Measurements from ENCODE around the gene PCDHGA3. TPM values are rescaled to one million over a fixed set of nuclear protein-coding genes. Genes with fewer than 3 reads are reported as not detected.

Gene PCDHGA3
- total and polyA plus RNA-seq, 12 donors, result 0.27 to 6.2 (median 2.2) TPM

DNA sequence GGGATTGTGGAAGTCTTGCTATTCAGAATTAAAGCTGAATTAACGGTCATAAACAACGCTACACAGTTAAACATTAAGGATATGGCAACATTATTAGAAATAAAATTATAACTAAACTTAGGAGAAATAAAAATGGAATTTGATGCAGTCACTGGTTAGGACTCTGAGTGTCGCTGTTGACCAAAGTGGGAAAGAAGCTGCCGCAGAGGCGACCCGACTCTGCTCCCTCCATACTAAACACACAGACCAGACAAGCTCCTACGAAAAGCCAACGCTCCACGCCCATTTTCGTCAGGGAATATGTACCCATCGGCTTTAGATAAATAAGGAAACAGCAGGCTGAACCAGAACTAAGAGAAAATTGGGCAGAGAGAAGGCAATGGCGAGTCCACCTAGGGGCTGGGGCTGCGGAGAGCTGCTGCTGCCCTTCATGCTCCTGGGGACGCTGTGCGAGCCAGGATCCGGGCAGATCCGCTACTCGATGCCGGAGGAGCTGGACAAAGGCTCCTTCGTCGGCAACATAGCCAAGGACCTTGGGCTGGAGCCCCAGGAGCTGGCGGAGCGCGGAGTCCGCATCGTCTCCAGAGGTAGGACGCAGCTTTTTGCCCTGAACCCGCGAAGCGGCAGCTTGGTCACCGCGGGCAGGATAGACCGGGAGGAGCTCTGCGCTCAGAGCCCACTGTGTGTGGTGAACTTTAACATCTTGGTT is 20.5 kb downstream of the PCDHGA3 start, which contains the start of gene PCDHGA5:
Gene PCDHGA5, plus strand, starts transcription at position 211 of the 709 bp plus-strand sequence. Its CDS starts 169 bp downstream, at position 380.
- peaks cover 3 to 52% (median 15%) of the 10 kb centered on the region in 3 donors for H3K9me3 ChIP-seq (replicated peaks in 1 of 3)
- no peak for DNase-seq
- H3K27me3 ChIP-seq, result no peaks in the 10 kb centered on the region
- WGBS, 4 donors, result 11 to 24% (median 18%) methylated on average over 29 to 34 of the region's 34 CpGs
- H3K4me3 ChIP-seq, result peak within 1 kb of the TSS in 1 of 4 donors; percentile 15
- TF ChIP-seq POLR2A (IDR thresholded peaks at IDR 0.05), result no peak
- peak in 1 of 6 experiments; percentile 11 for TF ChIP-seq CTCF (IDR thresholded peaks at IDR 0.05)
- H3K4me1 ChIP-seq (replicated peaks in 1 of 2), result no peaks in the 10 kb centered on the region
- no peak within 1 kb of the TSS for H3K27ac ChIP-seq
- H3K36me3 ChIP-seq (replicated peaks in 1 of 2), result no peaks in the 10 kb centered on the region
- intact Hi-C loops (cut with DNase I), result no loop called here

DNA sequence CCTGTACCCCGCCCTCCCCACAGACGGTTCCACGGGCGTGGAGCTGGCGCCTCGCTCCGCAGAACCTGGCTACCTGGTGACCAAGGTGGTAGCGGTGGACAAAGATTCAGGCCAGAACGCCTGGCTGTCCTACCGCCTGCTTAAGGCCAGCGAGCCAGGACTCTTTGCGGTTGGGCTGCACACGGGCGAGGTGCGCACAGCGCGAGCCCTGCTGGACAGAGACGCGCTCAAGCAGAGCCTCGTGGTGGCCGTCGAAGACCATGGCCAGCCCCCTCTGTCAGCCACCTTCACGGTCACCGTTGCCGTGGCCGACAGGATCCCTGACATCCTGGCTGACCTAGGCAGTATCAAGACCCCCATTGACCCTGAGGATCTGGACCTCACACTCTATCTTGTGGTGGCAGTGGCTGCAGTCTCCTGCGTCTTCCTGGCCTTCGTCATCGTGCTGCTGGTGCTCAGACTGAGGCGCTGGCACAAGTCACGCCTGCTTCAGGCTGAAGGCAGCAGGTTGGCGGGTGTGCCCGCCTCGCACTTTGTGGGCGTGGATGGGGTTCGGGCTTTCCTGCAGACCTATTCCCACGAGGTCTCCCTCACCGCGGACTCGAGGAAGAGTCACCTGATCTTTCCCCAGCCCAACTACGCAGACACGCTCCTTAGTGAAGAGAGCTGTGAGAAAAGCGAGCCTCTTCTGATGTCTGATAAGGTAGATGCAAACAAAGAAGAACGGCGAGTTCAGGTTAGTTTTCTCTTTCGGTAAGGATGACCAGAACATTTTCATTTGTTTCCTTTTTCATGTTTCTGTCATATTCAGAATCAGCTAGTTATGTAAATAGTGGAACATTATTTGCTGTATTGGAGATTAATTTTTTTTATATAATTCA is 22.6 kb downstream of the PCDHGA3 start:
- TF ChIP-seq POLR2A (IDR thresholded peaks at IDR 0.05) (no peak), CTCF (IDR thresholded peaks at IDR 0.05) (no peak)
- Histone ChIP-seq H3K9me3 (replicated peaks in 1 of 3) (peaks cover 4 to 50% (median 15%) of the 10 kb centered on the region in 3 donors), H3K36me3 (replicated peaks in 1 of 2) (no peaks in the 10 kb centered on the region), H3K4me1 (replicated peaks in 1 of 2) (no peaks in the 10 kb centered on the region), H3K27me3 (no peaks in the 10 kb centered on the region), H3K27ac (no peak overlapping the region), H3K4me3 (no peak overlapping the region)
- no peak for DNase-seq
- 25 to 34% (median 29%) methylated on average over 15 to 46 of the region's 46 CpGs for WGBS, 4 donors
- intact Hi-C loops (cut with DNase I), result no loop called here

DNA sequence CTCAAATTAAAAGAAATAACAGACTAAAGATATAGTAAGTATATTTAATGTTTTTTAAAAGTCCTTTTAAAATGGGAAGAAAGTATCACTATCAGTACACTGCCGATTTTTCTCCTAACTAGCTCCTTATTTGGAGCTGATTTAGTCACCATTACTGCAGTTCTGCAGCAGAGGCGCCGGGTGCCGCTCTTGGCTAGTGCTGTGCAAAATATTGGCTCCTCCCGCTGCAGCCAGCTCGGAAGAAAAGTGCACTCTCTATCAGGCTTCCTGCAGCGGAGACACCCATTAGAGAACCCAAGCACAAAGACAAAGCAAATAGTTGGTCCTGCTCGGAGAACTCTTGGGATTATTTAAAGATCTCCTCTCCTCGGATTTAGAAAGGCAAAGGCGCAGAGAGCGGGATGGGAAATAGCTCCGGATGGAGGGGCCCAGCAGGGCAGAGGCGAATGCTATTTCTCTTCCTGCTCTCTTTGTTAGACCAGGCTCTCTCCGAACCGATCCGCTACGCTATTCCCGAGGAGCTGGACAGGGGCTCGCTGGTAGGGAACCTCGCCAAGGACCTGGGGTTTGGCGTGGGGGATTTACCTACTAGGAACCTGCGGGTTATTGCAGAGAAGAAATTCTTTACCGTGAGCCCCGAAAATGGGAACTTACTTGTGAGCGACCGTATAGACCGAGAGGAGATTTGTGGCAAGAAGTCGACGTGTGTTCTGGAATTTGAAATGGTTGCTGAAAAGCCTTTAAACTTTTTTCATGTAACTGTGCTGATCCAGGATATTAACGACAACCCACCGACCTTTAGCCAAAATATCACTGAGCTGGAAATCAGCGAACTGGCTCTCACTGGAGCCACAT is 26.6 kb downstream of the PCDHGA3 start, which contains the start of gene PCDHGB3:
Gene PCDHGB3, plus strand, starts transcription at position 249 of the 855 bp plus-strand sequence. Its CDS starts 153 bp downstream, at position 402.
- DNase-seq, result peak in 2 of 7 donors; percentile 23 to 29
- no peaks in the 10 kb centered on the region for H3K27me3 ChIP-seq
- no peak within 1 kb of the TSS for H3K27ac ChIP-seq
- 13 to 25% (median 18%) methylated on average over 29 to 32 of the region's 32 CpGs for whole genome bisulfite sequencing, 4 donors
- peak within 1 kb of the TSS in 1 of 4 donors; percentile 34 for H3K4me3 ChIP-seq
- no peaks in the 10 kb centered on the region for H3K4me1 ChIP-seq (replicated peaks in 1 of 2)
- peaks cover 4 to 51% (median 4%) of the 10 kb centered on the region in 3 donors for H3K9me3 ChIP-seq (replicated peaks in 1 of 3)
- intact Hi-C loops (cut with DNase I), result no loop called here
- H3K36me3 ChIP-seq (replicated peaks in 1 of 2), result no peaks in the 10 kb centered on the region
- TF ChIP-seq CTCF (IDR thresholded peaks at IDR 0.05), result peak in 3 of 6 experiments; percentile 25 to 31 (median 25)
- TF ChIP-seq POLR2A (IDR thresholded peaks at IDR 0.05), result no peak
